HepG2 (cell line): ENCODE results near the gene SH2D3C. TPM values are rescaled to one million over a fixed set of nuclear protein-coding genes. Genes with fewer than 3 reads are reported as not detected.

Experiments used
- ATF2 ChIP-seq: sonication (generic); formaldehyde crosslinking; IDR thresholded peaks from 2 replicates; pipeline ENCODE4 v1.4.0; 2020; ENCODE audit warnings: missing genetic modification reagents
- FOXC1 ChIP-seq: sonication (generic); formaldehyde crosslinking; IDR thresholded peaks from 2 replicates; pipeline ENCODE4 v1.8.0; 2022; ENCODE audit warnings: mild to moderate bottlenecking, missing genetic modification reagents, borderline replicate concordance
- GMEB1 ChIP-seq: sonication (generic); formaldehyde crosslinking; IDR thresholded peaks from 2 replicates; pipeline ENCODE4 v1.5.1; 2020; ENCODE audit warnings: missing genetic modification reagents, mild to moderate bottlenecking, borderline replicate concordance
- GMEB2 ChIP-seq: IDR thresholded peaks from 2 replicates; pipeline ENCODE4 v1.6.1; 2016; ENCODE audit warnings: missing biosample characterization, missing genetic modification reagents, low read depth
- GTF3A ChIP-seq: sonication (generic); formaldehyde crosslinking; conservative IDR thresholded peaks from 2 replicates; pipeline ENCODE4 v1.4.0; 2020; ENCODE audit warnings: mild to moderate bottlenecking, missing genetic modification reagents
- HOXD1 ChIP-seq: sonication (generic); formaldehyde crosslinking; IDR thresholded peaks from 2 replicates; pipeline ENCODE4 v1.5.0; 2020; ENCODE audit warnings: missing genetic modification reagents
- KAT8 ChIP-seq: IDR thresholded peaks from 2 replicates; pipeline ENCODE4 v1.6.1; 2016; ENCODE audit warnings: missing genetic modification reagents, missing compliant biosample characterization
- LCORL ChIP-seq, 2 experiments: fragments of 450-650 bp in 1 of 2; sonication (generic) in 1 of 2; formaldehyde crosslinking in 1 of 2; IDR thresholded peaks; 2 replicates each; pipeline versions ENCODE4 v1.5.0 to v1.6.1; 2017 to 2020; ENCODE audit warnings: antibody characterized with exemption in 1 of 2, missing genetic modification reagents in 1 of 2
- MED13 ChIP-seq: sonication (generic); formaldehyde crosslinking; IDR thresholded peaks from 2 replicates; pipeline ENCODE4 v1.5.0; 2020; ENCODE audit warnings: missing genetic modification reagents
- NFE2L2 ChIP-seq: fragments of 150-350 bp; IDR thresholded peaks from 2 replicates; pipeline ENCODE4 v1.6.1; 2014; ENCODE audit warnings: low read length
- NR2F2 ChIP-seq: IDR thresholded peaks from 2 replicates; pipeline ENCODE4 v1.6.1; 2012; ENCODE audit warnings: low read depth, inconsistent platforms, borderline replicate concordance
- POGK ChIP-seq: sonication (generic); formaldehyde crosslinking; conservative IDR thresholded peaks from 2 replicates; pipeline ENCODE4 v1.8.0; 2022; ENCODE audit warnings: mild to moderate bottlenecking, moderate library complexity, missing genetic modification reagents
- POGZ ChIP-seq: sonication (generic); formaldehyde crosslinking; IDR thresholded peaks from 2 replicates; pipeline ENCODE4 v1.4.0; 2020; ENCODE audit warnings: mild to moderate bottlenecking, missing genetic modification reagents
- POLR2AphosphoS5 ChIP-seq: IDR thresholded peaks from 2 replicates; pipeline ENCODE4 v1.6.1; 2012; ENCODE audit warnings: low read depth, low read length
- RBM22 ChIP-seq: fragments of 200-400 bp; formaldehyde crosslinking; optimal IDR thresholded peaks from 2 replicates; pipeline ENCODE3; 2017; ENCODE audit warnings: mild to moderate bottlenecking, low read length, moderate library complexity
- TRAFD1 ChIP-seq: sonication (generic); formaldehyde crosslinking; IDR thresholded peaks from 2 replicates; pipeline ENCODE4 v1.5.1; 2020; ENCODE audit warnings: missing genetic modification reagents, mild to moderate bottlenecking, borderline replicate concordance
- ZEB1 ChIP-seq: IDR thresholded peaks from 2 replicates; pipeline ENCODE4 v1.6.1; 2012; ENCODE audit warnings: mild to moderate bottlenecking, low read depth, inconsistent platforms; ENCODE audit not compliant: insufficient replicate concordance
- ZNF333 ChIP-seq: sonication (generic); formaldehyde crosslinking; IDR thresholded peaks from 2 replicates; pipeline ENCODE4 v1.4.0; 2020; ENCODE audit warnings: mild to moderate bottlenecking, missing genetic modification reagents, borderline replicate concordance
- ZNF460 ChIP-seq: sonication (generic); formaldehyde crosslinking; IDR thresholded peaks from 2 replicates; pipeline ENCODE4 v1.5.1; 2020; ENCODE audit warnings: missing genetic modification reagents, mild to moderate bottlenecking, borderline replicate concordance
- ZNF496 ChIP-seq: sonication (generic); formaldehyde crosslinking; IDR thresholded peaks from 2 replicates; pipeline ENCODE4 v1.8.1; 2023; ENCODE audit warnings: mild to moderate bottlenecking, moderate library complexity, missing genetic modification reagents; ENCODE audit not compliant: insufficient replicate concordance
- ZSCAN22 ChIP-seq: sonication (generic); formaldehyde crosslinking; IDR thresholded peaks from 2 replicates; pipeline ENCODE4 v1.4.0; 2020; ENCODE audit warnings: mild to moderate bottlenecking, missing genetic modification reagents
- ZSCAN9 ChIP-seq: IDR thresholded peaks from 2 replicates; pipeline ENCODE4 v1.6.1; 2016; ENCODE audit warnings: borderline replicate concordance
- polyA plus RNA-seq, 8 experiments: library from polyadenylated mRNA; depleted of rRNA in 3 of 8; stranded (reverse) in 7 of 8; unstranded in 1 of 8; fragments of >200 nt; fragmentation: Illumina TruSeq in 4 of 8; extraction: Trizol in 4 of 8; gene quantifications; 2 replicates each; pipeline versions ENCODE4 v1.2.1 to v1.2.3, GENCODE V29; 2011 to 2016; ENCODE audit warnings: low read depth in 4 of 8, missing spikeins in 1 of 8, mixed read lengths in 1 of 8; ENCODE audit not compliant: insufficient read depth in 1 of 8
- total RNA-seq, 5 experiments: library from RNA; depleted of rRNA; stranded (reverse); fragments of >200 nt; fragmentation: Illumina TruSeq; extraction: Trizol; gene quantifications; 2 replicates each; pipeline ENCODE4 v1.2.3, GENCODE V29; 2016; ENCODE audit warnings: low read depth in 1 of 5

SH2D3C gene
- total and polyA plus RNA-seq, 2 of the 13 experiments (the other 11 are each of a cell fraction or from before 2014, with no cell fraction given) = not detected

GRCh38 chr9:127825319-127826051 is 47.0 kb upstream of the SH2D3C start (continued):
- no peak for TF ChIP-seq KAT8 (CRISPR knock-in tag)
- TF ChIP-seq ZNF460 (CRISPR knock-in tag) = no peak
- peak; percentile 16; the same call in 1 of the 2 replicates for TF ChIP-seq GMEB1 (CRISPR knock-in tag)
- no peak for TF ChIP-seq GMEB2
- TF ChIP-seq MED13 (CRISPR knock-in tag) = no peak
- TF ChIP-seq ZEB1 = peak; percentile 15
- no peak for TF ChIP-seq ZNF333 (CRISPR knock-in tag)
- no peak for TF ChIP-seq LCORL (IDR thresholded peaks at IDR 0.05)
- TF ChIP-seq LCORL (CRISPR knock-in tag; IDR thresholded peaks at IDR 0.05) = peak; percentile 91
- TF ChIP-seq POGZ (CRISPR knock-in tag) = no peak
- TF ChIP-seq ATF2 = no peak; the same call in 1 of the 2 replicates
- no peak for TF ChIP-seq ZSCAN22 (CRISPR knock-in tag)
- no peak for TF ChIP-seq POLR2AphosphoS5
- TF ChIP-seq GTF3A (CRISPR knock-in tag) = no peak
- peak; percentile 72; the same call in 1 of the 2 replicates for TF ChIP-seq POGK (CRISPR knock-in tag)
- TF ChIP-seq NFE2L2 = no peak
- TF ChIP-seq HOXD1 (CRISPR knock-in tag) = no peak; the same call in 1 of the 2 replicates
- TF ChIP-seq RBM22 = no peak
- TF ChIP-seq FOXC1 (CRISPR knock-in tag) = no peak
- no peak for TF ChIP-seq TRAFD1
- TF ChIP-seq NR2F2 = peak; percentile 34; the same call in 1 of the 2 replicates
- TF ChIP-seq ZNF496 = no peak
- no peak for TF ChIP-seq ZSCAN9 (CRISPR knock-in tag)
